Vagina (tissue), 2 donors: ENCODE measurements around the gene KRT6C.

Experiments
- CTCF ChIP-seq, 3 experiments: fragments of 450-650 bp in 2 of 3; fragments of 200-600 bp in 1 of 3; sonication (generic) in 1 of 3; IDR thresholded peaks; one replicate each; pipeline ENCODE4 v1.5.1; 2017 to 2019; ENCODE audit warnings: antibody characterized with exemption in 3 of 3, mild to moderate bottlenecking in 2 of 3, moderate library complexity in 2 of 3
- POLR2A ChIP-seq, 2 donors: fragments of 450-650 bp; IDR thresholded peaks; one replicate each; pipeline ENCODE4 v1.6.1; 2017; ENCODE audit warnings: antibody characterized with exemption in 2 of 2, mild to moderate bottlenecking in 2 of 2, moderate library complexity in 2 of 2
- POLR2AphosphoS5 ChIP-seq, 2 donors: sonication (generic); formaldehyde crosslinking; IDR thresholded peaks; one replicate each; pipeline ENCODE4 v1.9.0; 2017; ENCODE audit warnings: antibody characterized with exemption in 2 of 2, mild to moderate bottlenecking in 2 of 2, low read depth in 1 of 2; ENCODE audit not compliant: insufficient read depth in 1 of 2

GRCh38 chr12:52494100-52494499 is 20.5 kb upstream of the KRT6C start:
- TF ChIP-seq CTCF (IDR thresholded peaks at IDR 0.05), result no peak
- TF ChIP-seq POLR2AphosphoS5 (IDR thresholded peaks at IDR 0.05; ENCODE audit: insufficient read depth in 1 of 2, low read depth in 1 of 2), result no peak
- no peak for TF ChIP-seq POLR2A (IDR thresholded peaks at IDR 0.05)
